ENCODE results near the gene CREB3L1. TPM values are rescaled to one million over a fixed set of nuclear protein-coding genes. Genes with fewer than 3 reads are reported as not detected.

Gene CREB3L1
- total RNA-seq, 1 donor from 2014 or later = 0.43 TPM

GRCh38 chr11:46235777-46236688 is 41.4 kb upstream of the CREB3L1 start:
- Histone ChIP-seq H3K79me2 (ENCODE audit: low read depth) (no peaks in the 10 kb centered on the region), H2AFZ (replicated peaks) (no peak overlapping the region), H3K4me2 (no peak overlapping the region), H4K20me1 (ENCODE audit: low read depth) (no peaks in the 10 kb centered on the region), H3K27ac (no peak overlapping the region), H3K4me1 (peaks cover 20% of the 10 kb centered on the region), H3K36me3 (no peaks in the 10 kb centered on the region), H3K27me3 (peaks cover 40% of the 10 kb centered on the region), H3F3A (ENCODE audit: low read depth) (peaks cover 49% of the 10 kb centered on the region), H3K4me3 (no peak overlapping the region), H3K9me3 (ENCODE audit: low read depth) (no peaks in the 10 kb centered on the region), H3K9ac (no peak overlapping the region)
- H3K4me1 Mint-ChIP-seq = peaks cover 34% of the 10 kb centered on the region
- peaks cover 25% of the 10 kb centered on the region for H3K27me3 Mint-ChIP-seq (ENCODE audit: insufficient read depth, low read depth)
- no peak for DNase-seq (ENCODE audit: low spot score)
- no peaks in the 10 kb centered on the region for H3K36me3 Mint-ChIP-seq
- no peak overlapping the region for H3K27ac Mint-ChIP-seq
- no peak for TF ChIP-seq CTCF (IDR thresholded peaks at IDR 0.05)
- TF ChIP-seq EZH2 (IDR thresholded peaks at IDR 0.05) = no peak
- TF ChIP-seq EZH2phosphoT487 (IDR thresholded peaks at IDR 0.05) = no peak
- H3K4me3 Mint-ChIP-seq = peak overlapping the region; percentile 54
- H3K9me3 Mint-ChIP-seq = peaks cover 3% of the 10 kb centered on the region

GRCh38 chr11:46236918-46237247 is 40.6 kb upstream of the CREB3L1 start:
- H2AFZ ChIP-seq (replicated peaks) = peak overlapping the region; percentile 88
- H3K9ac ChIP-seq = no peak overlapping the region
- TF ChIP-seq CTCF (IDR thresholded peaks at IDR 0.05) (no peak), EZH2phosphoT487 (IDR thresholded peaks at IDR 0.05) (no peak), EZH2 (IDR thresholded peaks at IDR 0.05) (no peak)
- peaks cover 50% of the 10 kb centered on the region for H3F3A ChIP-seq (ENCODE audit: low read depth)
- H4K20me1 ChIP-seq (ENCODE audit: low read depth) = no peaks in the 10 kb centered on the region
- H3K9me3 Mint-ChIP-seq = peaks cover 3% of the 10 kb centered on the region
- H3K27ac Mint-ChIP-seq = no peak overlapping the region
- H3K27me3 ChIP-seq = peaks cover 40% of the 10 kb centered on the region
- H3K79me2 ChIP-seq (ENCODE audit: low read depth) = no peaks in the 10 kb centered on the region
- peaks cover 20% of the 10 kb centered on the region for H3K4me1 ChIP-seq
- H3K4me3 ChIP-seq = peak overlapping the region; percentile 48
- no peaks in the 10 kb centered on the region for H3K36me3 ChIP-seq
- H3K9me3 ChIP-seq (ENCODE audit: low read depth) = no peaks in the 10 kb centered on the region
- peaks cover 25% of the 10 kb centered on the region for H3K27me3 Mint-ChIP-seq (ENCODE audit: insufficient read depth, low read depth)
- H3K4me2 ChIP-seq = peak overlapping the region; percentile 85
- no peaks in the 10 kb centered on the region for H3K36me3 Mint-ChIP-seq
- no peak overlapping the region for H3K27ac ChIP-seq
- peaks cover 34% of the 10 kb centered on the region for H3K4me1 Mint-ChIP-seq
- H3K4me3 Mint-ChIP-seq = peak overlapping the region; percentile 83
- DNase-seq (ENCODE audit: low spot score) = no peak

GRCh38 chr11:46237248-46238077 is 40.0 kb upstream of the CREB3L1 start:
- H3K9me3 Mint-ChIP-seq = peaks cover 3% of the 10 kb centered on the region
- peak overlapping the region; percentile 83 for H3K4me3 Mint-ChIP-seq
- no peaks in the 10 kb centered on the region for H3K36me3 ChIP-seq
- H3K27me3 Mint-ChIP-seq (ENCODE audit: insufficient read depth, low read depth) = peaks cover 25% of the 10 kb centered on the region
- H3K79me2 ChIP-seq (ENCODE audit: low read depth) = no peaks in the 10 kb centered on the region
- peak overlapping the region; percentile 88 for H2AFZ ChIP-seq (replicated peaks)
- peak overlapping the region; percentile 10 for H3K27ac Mint-ChIP-seq
- peaks cover 40% of the 10 kb centered on the region for H3K4me1 Mint-ChIP-seq
- peak; percentile 70 for DNase-seq (ENCODE audit: low spot score)
- peak overlapping the region; percentile 85 for H3K4me2 ChIP-seq
- H3K4me1 ChIP-seq = peaks cover 21% of the 10 kb centered on the region
- no peak overlapping the region for H3K27ac ChIP-seq
- H3K9ac ChIP-seq = no peak overlapping the region
- no peaks in the 10 kb centered on the region for H3K36me3 Mint-ChIP-seq
- H3K4me3 ChIP-seq = peak overlapping the region; percentile 48
- no peaks in the 10 kb centered on the region for H4K20me1 ChIP-seq (ENCODE audit: low read depth)
- H3F3A ChIP-seq (ENCODE audit: low read depth) = peaks cover 56% of the 10 kb centered on the region
- TF ChIP-seq EZH2 (IDR thresholded peaks at IDR 0.05) (peak; percentile 47), EZH2phosphoT487 (IDR thresholded peaks at IDR 0.05) (no peak)
- H3K9me3 ChIP-seq (ENCODE audit: low read depth) = no peaks in the 10 kb centered on the region
- H3K27me3 ChIP-seq = peaks cover 40% of the 10 kb centered on the region
